Measurements from ENCODE around the gene GALNT15. TPM values are rescaled to one million over a fixed set of nuclear protein-coding genes. Genes with fewer than 3 reads are reported as not detected.
A peak's percentile ranks its signal among the peaks of the same experiment; 100 is the strongest.

The GALNT15 gene
- polyA plus RNA-seq, 1 experiment, result 27.9 TPM

- DNase-seq (ENCODE audit: low read depth, low spot score), result no peak
- ChIA-PET POLR2A (interaction anchor here (0.6 kb wide), 1 partner anchor 467 kb away, joined by 6 read pairs; no protein-coding TSS in a partner anchor), CTCF (interaction anchor here (2.6 kb wide), 1 partner anchor 448 kb away, joined by 13 read pairs; no protein-coding TSS in a partner anchor)
- Histone ChIP-seq H3K9me3 (ENCODE audit: control insufficient read depth, insufficient read depth, low read length) (no peaks in the 10 kb centered on the region), H3K27ac (ENCODE audit: low read depth, low read length) (peak overlapping the region; percentile 74), H3K4me3 (ENCODE audit: low read depth, low read length) (peak overlapping the region; percentile 92), H3K27me3 (ENCODE audit: control insufficient read depth, insufficient read depth, low read length) (no peaks in the 10 kb centered on the region)
- no peak for TF ChIP-seq CTCF (IDR thresholded peaks at IDR 0.05; ENCODE audit: low read depth, low read length)
Observed at GRCh38 chr3:16264174-16264707, 89.8 kb downstream of the GALNT15 start.

GRCh38 chr3:16264708-16265454 is 90.4 kb downstream of the GALNT15 start, which contains the start of the genes DPH3 and OXNAD1:
DPH3 (minus strand) TSS chr3:16264943; CDS start chr3:16264876, 67 bp downstream.
OXNAD1 (plus strand) TSS chr3:16265212; CDS start chr3:16270953, 5,741 bp downstream.
- no peaks in the 10 kb centered on the region for H3K9me3 ChIP-seq (ENCODE audit: control insufficient read depth, insufficient read depth, low read length)
- peak within 1 kb of the TSS; percentile 92 for H3K4me3 ChIP-seq (ENCODE audit: low read depth, low read length)
- POLR2A ChIA-PET, result interaction anchor here (0.6 kb wide), 1 partner anchor 468 kb away, joined by 6 read pairs; no protein-coding TSS in a partner anchor
- peak; percentile 99 for DNase-seq (ENCODE audit: low read depth, low spot score)
- H3K27ac ChIP-seq (ENCODE audit: low read depth, low read length), result peak within 1 kb of the TSS; percentile 83
- TF ChIP-seq CTCF (IDR thresholded peaks at IDR 0.05; ENCODE audit: low read depth, low read length), result 0 out of 2 replicates have a peak, but pooled peaks have one; percentile 7
- H3K27me3 ChIP-seq (ENCODE audit: control insufficient read depth, insufficient read depth, low read length), result no peaks in the 10 kb centered on the region
- CTCF ChIA-PET, result interaction anchor here (0.6 to 5.7 kb wide), 4 partner anchors 286 to 1072 kb away, joined by 3 to 80 read pairs (median 11); no protein-coding TSS in a partner anchor

- ChIA-PET POLR2A (no interaction called here), CTCF (interaction anchor here (0.6 to 5.7 kb wide), 4 partner anchors 286 to 1072 kb away, joined by 3 to 80 read pairs (median 11); no protein-coding TSS in a partner anchor)
- no peak for TF ChIP-seq CTCF (IDR thresholded peaks at IDR 0.05; ENCODE audit: low read depth, low read length)
Observed at GRCh38 chr3:16265455-16265786, 90.9 kb downstream of the GALNT15 start.

GRCh38 chr3:16266714-16267113 is 92.2 kb downstream of the GALNT15 start:
- no peak for DNase-seq (ENCODE audit: low read depth, low spot score)
- ChIA-PET POLR2A (interaction anchor here (0.6 kb wide), 1 partner anchor 366 kb away, joined by 3 read pairs; no protein-coding TSS in a partner anchor), CTCF (interaction anchor here (0.6 to 5.7 kb wide), 6 partner anchors 15 to 454 kb away, joined by 3 to 80 read pairs (median 8); no protein-coding TSS in a partner anchor)
- Histone ChIP-seq H3K27ac (ENCODE audit: low read depth, low read length) (no peak overlapping the region), H3K4me3 (ENCODE audit: low read depth, low read length) (no peak overlapping the region), H3K27me3 (ENCODE audit: control insufficient read depth, insufficient read depth, low read length) (no peaks in the 10 kb centered on the region), H3K9me3 (ENCODE audit: control insufficient read depth, insufficient read depth, low read length) (no peaks in the 10 kb centered on the region)
- TF ChIP-seq CTCF (IDR thresholded peaks at IDR 0.05; ENCODE audit: low read depth, low read length), result no peak

More at GRCh38 chr3:16265455-16265786, 90.9 kb downstream of the GALNT15 start:
- H3K27ac ChIP-seq (ENCODE audit: low read depth, low read length), result peak overlapping the region; percentile 83
- no peaks in the 10 kb centered on the region for H3K27me3 ChIP-seq (ENCODE audit: control insufficient read depth, insufficient read depth, low read length)
- no peaks in the 10 kb centered on the region for H3K9me3 ChIP-seq (ENCODE audit: control insufficient read depth, insufficient read depth, low read length)
- no peak for DNase-seq (ENCODE audit: low read depth, low spot score)
- H3K4me3 ChIP-seq (ENCODE audit: low read depth, low read length), result peak overlapping the region; percentile 92
